GM12878 (cell line): ENCODE data around the gene ADD1. TPM values are rescaled to one million over a fixed set of nuclear protein-coding genes. Genes with fewer than 3 reads are reported as not detected.
A peak's percentile ranks its signal among the peaks of the same experiment; 100 is the strongest.

Experiments used
- ATF3 ChIP-seq: IDR thresholded peaks from 2 replicates; pipeline ENCODE4 v1.6.1; 2011; ENCODE audit warnings: low read depth, mild to moderate bottlenecking, low read length, moderate library complexity, borderline replicate concordance; ENCODE audit errors: extremely low read depth
- ATF7 ChIP-seq: fragments of 450-650 bp; IDR thresholded peaks from 2 replicates; pipeline ENCODE4 v1.6.1; 2016; ENCODE audit warnings: low read depth, mild to moderate bottlenecking
- CBFB ChIP-seq: IDR thresholded peaks from 2 replicates; pipeline ENCODE4 v1.6.1; 2016; ENCODE audit warnings: antibody characterized with exemption, low read depth
- CBX5 ChIP-seq: sonication (generic); IDR thresholded peaks from 2 replicates; pipeline ENCODE4 v1.6.1; 2016; ENCODE audit warnings: low read depth, moderate library complexity, mild to moderate bottlenecking, inconsistent platforms
- CEBPB ChIP-seq, 2 experiments: fragments of 150-350 bp in 1 of 2; IDR thresholded peaks; 2 replicates each; pipeline ENCODE4 v1.6.1; 2012 to 2014; ENCODE audit warnings: low read depth in 2 of 2, low read length in 2 of 2, borderline replicate concordance in 1 of 2, inconsistent platforms in 1 of 2
- MTA2 ChIP-seq: fragments of 450-650 bp; IDR thresholded peaks from 2 replicates; pipeline ENCODE4 v1.6.1; 2016; ENCODE audit warnings: low read depth, mild to moderate bottlenecking, moderate library complexity
- MXI1 ChIP-seq: fragments of 150-350 bp; IDR thresholded peaks from 2 replicates; pipeline ENCODE4 v1.6.1; 2011; ENCODE audit warnings: low read depth, mild to moderate bottlenecking, inconsistent platforms, low read length, improper control_type of control experiment
- MYB ChIP-seq: fragments of 150-350 bp; IDR thresholded peaks from 2 replicates; pipeline ENCODE4 v1.6.1; 2014; ENCODE audit warnings: mild to moderate bottlenecking, low read depth, low read length, borderline replicate concordance
- NFYB ChIP-seq: IDR thresholded peaks from 2 replicates; pipeline ENCODE4 v1.6.1; 2011; ENCODE audit warnings: low read depth, mild to moderate bottlenecking, low read length, improper control_type of control experiment, moderate library complexity; ENCODE audit not compliant: insufficient read depth
- NR2C1 ChIP-seq: fragments of 450-650 bp; IDR thresholded peaks from 2 replicates; pipeline ENCODE4 v1.6.1; 2017; ENCODE audit warnings: antibody characterized with exemption, mild to moderate bottlenecking, moderate library complexity
- POLR2A ChIP-seq: IDR thresholded peaks from 2 replicates; pipeline ENCODE4 v1.6.1; 2011; ENCODE audit warnings: low read depth, mild to moderate bottlenecking, low read length
- RFX5 ChIP-seq: IDR thresholded peaks from 2 replicates; pipeline ENCODE4 v1.6.1; 2011; ENCODE audit warnings: low read depth, low read length, improper control_type of control experiment
- SREBF2 ChIP-seq: IDR thresholded peaks from 2 replicates; pipeline ENCODE4 v1.6.1; 2012; ENCODE audit warnings: mild to moderate bottlenecking, low read length
- ZZZ3 ChIP-seq: IDR thresholded peaks from 2 replicates; pipeline ENCODE4 v1.6.1; 2011; ENCODE audit warnings: low read depth; ENCODE audit not compliant: control insufficient read depth, insufficient read length
- polyA plus RNA-seq, 11 experiments: library from polyadenylated mRNA; depleted of rRNA in 4 of 11; unstranded in 6 of 11; stranded (reverse) in 5 of 11; fragments of >200 nt; fragmentation: Nextera tagmentation in 4 of 11; fragmentation: Illumina TruSeq in 1 of 11; extraction: Ambion mirVana in 4 of 11; extraction: Trizol in 1 of 11; gene quantifications; 1 replicate in 1 of 11; 2 replicates in 10 of 11; pipeline versions ENCODE4 v1.2.1 to v1.2.3, GENCODE V29; 2011 to 2016; ENCODE audit warnings: inconsistent platforms in 2 of 11, missing spikeins in 2 of 11, low read depth in 1 of 11
- total RNA-seq, 4 experiments: library from RNA; depleted of rRNA in 3 of 4; stranded (reverse); fragments of >200 nt in 3 of 4; fragmentation: Illumina TruSeq in 1 of 4; extraction: Trizol in 1 of 4; gene quantifications; 2 replicates each; pipeline versions ENCODE4 v1.2.1 to v1.2.3, GENCODE V29; 2013 to 2021
- TF ChIP-seq, protein P1 (sequence below): IDR thresholded peaks from 2 replicates; pipeline ENCODE4 v1.6.1; 2012; ENCODE audit warnings: improper control_type of control experiment, low read depth, low read length; ENCODE audit not compliant: insufficient replicate concordance
- TF ChIP-seq, protein P2 (sequence below): fragments of 450-650 bp; IDR thresholded peaks from 2 replicates; pipeline ENCODE4 v1.6.1; 2018; ENCODE audit warnings: borderline replicate concordance, mild to moderate bottlenecking; ENCODE audit not compliant: partially characterized antibody
- TF ChIP-seq, protein P3 (sequence below): fragments of 450-650 bp; IDR thresholded peaks from 2 replicates; pipeline ENCODE4 v1.6.1; 2016; ENCODE audit warnings: mild to moderate bottlenecking, moderate library complexity, borderline replicate concordance

The ADD1 gene
- total and polyA plus RNA-seq, 10 of the 15 experiments (the other 5 are each of a cell fraction or from before 2014, with no cell fraction given) = 21.6 to 182 (median 105) TPM

DNA sequence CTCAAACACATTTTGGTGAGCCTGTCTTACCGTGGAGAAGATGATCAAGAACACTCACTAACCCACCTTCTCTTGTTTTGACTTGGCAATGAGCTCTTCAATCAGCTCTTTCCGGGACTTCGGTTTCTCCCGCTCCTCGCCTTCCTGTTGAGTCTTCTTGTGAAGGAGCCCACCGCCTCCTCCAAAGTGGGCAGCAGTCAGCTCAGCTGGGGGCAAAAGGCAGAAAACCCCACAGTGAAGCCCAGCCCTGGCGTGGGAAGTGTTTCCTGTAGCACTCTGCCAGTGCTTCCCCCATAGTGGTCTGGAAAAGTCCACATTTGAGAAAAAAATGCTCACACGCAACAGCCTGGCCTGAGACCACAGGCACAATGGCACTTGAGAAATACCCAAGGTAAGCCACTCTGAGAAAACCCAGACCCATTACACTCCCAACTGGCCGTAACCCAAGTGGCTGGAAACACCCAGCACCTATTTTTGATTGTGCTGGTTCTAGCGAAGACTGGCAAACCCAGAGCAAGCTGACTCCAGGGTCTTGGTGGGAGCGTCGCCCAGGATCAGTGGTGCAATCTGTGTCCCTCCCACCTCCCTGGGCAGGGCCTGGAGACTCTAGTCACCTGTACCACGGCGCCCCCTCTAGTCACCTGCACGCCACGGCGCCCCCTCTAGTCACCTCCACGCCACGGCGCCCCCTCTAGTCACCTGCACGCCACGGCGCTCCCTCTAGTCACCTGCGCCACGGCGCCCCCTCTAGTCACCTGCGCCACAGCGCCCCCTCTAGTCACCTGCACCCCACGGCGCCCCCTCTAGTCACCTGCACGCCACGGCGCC is 110.9 kb downstream of the ADD1 start (continued):
- TF ChIP-seq, protein P1, sequence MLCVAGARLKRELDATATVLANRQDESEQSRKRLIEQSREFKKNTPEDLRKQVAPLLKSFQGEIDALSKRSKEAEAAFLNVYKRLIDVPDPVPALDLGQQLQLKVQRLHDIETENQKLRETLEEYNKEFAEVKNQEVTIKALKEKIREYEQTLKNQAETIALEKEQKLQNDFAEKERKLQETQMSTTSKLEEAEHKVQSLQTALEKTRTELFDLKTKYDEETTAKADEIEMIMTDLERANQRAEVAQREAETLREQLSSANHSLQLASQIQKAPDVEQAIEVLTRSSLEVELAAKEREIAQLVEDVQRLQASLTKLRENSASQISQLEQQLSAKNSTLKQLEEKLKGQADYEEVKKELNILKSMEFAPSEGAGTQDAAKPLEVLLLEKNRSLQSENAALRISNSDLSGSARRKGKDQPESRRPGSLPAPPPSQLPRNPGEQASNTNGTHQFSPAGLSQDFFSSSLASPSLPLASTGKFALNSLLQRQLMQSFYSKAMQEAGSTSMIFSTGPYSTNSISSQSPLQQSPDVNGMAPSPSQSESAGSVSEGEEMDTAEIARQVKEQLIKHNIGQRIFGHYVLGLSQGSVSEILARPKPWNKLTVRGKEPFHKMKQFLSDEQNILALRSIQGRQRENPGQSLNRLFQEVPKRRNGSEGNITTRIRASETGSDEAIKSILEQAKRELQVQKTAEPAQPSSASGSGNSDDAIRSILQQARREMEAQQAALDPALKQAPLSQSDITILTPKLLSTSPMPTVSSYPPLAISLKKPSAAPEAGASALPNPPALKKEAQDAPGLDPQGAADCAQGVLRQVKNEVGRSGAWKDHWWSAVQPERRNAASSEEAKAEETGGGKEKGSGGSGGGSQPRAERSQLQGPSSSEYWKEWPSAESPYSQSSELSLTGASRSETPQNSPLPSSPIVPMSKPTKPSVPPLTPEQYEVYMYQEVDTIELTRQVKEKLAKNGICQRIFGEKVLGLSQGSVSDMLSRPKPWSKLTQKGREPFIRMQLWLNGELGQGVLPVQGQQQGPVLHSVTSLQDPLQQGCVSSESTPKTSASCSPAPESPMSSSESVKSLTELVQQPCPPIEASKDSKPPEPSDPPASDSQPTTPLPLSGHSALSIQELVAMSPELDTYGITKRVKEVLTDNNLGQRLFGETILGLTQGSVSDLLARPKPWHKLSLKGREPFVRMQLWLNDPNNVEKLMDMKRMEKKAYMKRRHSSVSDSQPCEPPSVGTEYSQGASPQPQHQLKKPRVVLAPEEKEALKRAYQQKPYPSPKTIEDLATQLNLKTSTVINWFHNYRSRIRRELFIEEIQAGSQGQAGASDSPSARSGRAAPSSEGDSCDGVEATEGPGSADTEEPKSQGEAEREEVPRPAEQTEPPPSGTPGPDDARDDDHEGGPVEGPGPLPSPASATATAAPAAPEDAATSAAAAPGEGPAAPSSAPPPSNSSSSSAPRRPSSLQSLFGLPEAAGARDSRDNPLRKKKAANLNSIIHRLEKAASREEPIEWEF = no peak
- TF ChIP-seq ATF7 (no peak), POLR2A (no peak), ZZZ3 (no peak), CBX5 (peak; percentile 26; the same call in 1 of the 2 replicates), ATF3 (no peak), NFYB (no peak), MYB (no peak), CEBPB (IDR thresholded peaks at IDR 0.05; ENCODE audit: borderline replicate concordance in 1 of 2, low read depth in 2 of 2, low read length in 2 of 2) (no peak; a peak in 1 of 4 replicates), NR2C1 (no peak), MXI1 (no peak), SREBF2 (no peak), RFX5 (no peak), CBFB (no peak; the same call in none of the 2 replicates), MTA2 (peak; percentile 49; the same call in 1 of the 2 replicates)
- TF ChIP-seq, protein P2, sequence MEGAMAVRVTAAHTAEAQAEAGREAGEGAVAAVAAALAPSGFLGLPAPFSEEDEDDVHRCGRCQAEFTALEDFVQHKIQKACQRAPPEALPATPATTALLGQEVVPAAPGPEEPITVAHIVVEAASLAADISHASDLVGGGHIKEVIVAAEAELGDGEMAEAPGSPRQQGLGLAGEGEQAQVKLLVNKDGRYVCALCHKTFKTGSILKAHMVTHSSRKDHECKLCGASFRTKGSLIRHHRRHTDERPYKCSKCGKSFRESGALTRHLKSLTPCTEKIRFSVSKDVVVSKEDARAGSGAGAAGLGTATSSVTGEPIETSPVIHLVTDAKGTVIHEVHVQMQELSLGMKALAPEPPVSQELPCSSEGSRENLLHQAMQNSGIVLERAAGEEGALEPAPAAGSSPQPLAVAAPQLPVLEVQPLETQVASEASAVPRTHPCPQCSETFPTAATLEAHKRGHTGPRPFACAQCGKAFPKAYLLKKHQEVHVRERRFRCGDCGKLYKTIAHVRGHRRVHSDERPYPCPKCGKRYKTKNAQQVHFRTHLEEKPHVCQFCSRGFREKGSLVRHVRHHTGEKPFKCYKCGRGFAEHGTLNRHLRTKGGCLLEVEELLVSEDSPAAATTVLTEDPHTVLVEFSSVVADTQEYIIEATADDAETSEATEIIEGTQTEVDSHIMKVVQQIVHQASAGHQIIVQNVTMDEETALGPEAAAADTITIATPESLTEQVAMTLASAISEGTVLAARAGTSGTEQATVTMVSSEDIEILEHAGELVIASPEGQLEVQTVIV = no peak
- TF ChIP-seq, protein P3, sequence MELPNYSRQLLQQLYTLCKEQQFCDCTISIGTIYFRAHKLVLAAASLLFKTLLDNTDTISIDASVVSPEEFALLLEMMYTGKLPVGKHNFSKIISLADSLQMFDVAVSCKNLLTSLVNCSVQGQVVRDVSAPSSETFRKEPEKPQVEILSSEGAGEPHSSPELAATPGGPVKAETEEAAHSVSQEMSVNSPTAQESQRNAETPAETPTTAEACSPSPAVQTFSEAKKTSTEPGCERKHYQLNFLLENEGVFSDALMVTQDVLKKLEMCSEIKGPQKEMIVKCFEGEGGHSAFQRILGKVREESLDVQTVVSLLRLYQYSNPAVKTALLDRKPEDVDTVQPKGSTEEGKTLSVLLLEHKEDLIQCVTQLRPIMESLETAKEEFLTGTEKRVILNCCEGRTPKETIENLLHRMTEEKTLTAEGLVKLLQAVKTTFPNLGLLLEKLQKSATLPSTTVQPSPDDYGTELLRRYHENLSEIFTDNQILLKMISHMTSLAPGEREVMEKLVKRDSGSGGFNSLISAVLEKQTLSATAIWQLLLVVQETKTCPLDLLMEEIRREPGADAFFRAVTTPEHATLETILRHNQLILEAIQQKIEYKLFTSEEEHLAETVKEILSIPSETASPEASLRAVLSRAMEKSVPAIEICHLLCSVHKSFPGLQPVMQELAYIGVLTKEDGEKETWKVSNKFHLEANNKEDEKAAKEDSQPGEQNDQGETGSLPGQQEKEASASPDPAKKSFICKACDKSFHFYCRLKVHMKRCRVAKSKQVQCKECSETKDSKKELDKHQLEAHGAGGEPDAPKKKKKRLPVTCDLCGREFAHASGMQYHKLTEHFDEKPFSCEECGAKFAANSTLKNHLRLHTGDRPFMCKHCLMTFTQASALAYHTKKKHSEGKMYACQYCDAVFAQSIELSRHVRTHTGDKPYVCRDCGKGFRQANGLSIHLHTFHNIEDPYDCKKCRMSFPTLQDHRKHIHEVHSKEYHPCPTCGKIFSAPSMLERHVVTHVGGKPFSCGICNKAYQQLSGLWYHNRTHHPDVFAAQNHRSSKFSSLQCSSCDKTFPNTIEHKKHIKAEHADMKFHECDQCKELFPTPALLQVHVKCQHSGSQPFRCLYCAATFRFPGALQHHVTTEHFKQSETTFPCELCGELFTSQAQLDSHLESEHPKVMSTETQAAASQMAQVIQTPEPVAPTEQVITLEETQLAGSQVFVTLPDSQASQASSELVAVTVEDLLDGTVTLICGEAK = no peak
